Progenitor cell of endocrine pancreas (in vitro differentiated cells): ENCODE data around the gene SLC10A4. TPM values are rescaled to one million over a fixed set of nuclear protein-coding genes. Genes with fewer than 3 reads are reported as not detected.
A peak's percentile ranks its signal among the peaks of the same experiment; 100 is the strongest.

ENCODE experiments used
- DNase-seq: peaks from one replicate; pipeline ENCODE4 v3.0.0; 2021; ENCODE audit warnings: low spot score; ENCODE audit not compliant: unreplicated experiment
- H3K27ac Mint-ChIP-seq: 2 replicates; pipeline ENCODE4 v1.8.0; 2021; ENCODE audit warnings: mild to moderate bottlenecking, moderate library complexity, mixed read lengths
- H3K27me3 Mint-ChIP-seq: 2 replicates; pipeline ENCODE4 v1.8.0; 2021; ENCODE audit warnings: mixed read lengths
- H3K36me3 Mint-ChIP-seq: 2 replicates; pipeline ENCODE4 v1.8.0; 2022; ENCODE audit warnings: mixed read lengths; ENCODE audit not compliant: insufficient read depth
- H3K4me1 Mint-ChIP-seq: 2 replicates; pipeline ENCODE4 v1.8.0; 2021; ENCODE audit warnings: low read depth, mixed read lengths
- H3K4me3 Mint-ChIP-seq: 2 replicates; pipeline ENCODE4 v1.8.0; 2021; ENCODE audit warnings: low read depth, mild to moderate bottlenecking, moderate library complexity, mixed read lengths
- H3K9me3 Mint-ChIP-seq: 2 replicates; pipeline ENCODE4 v1.8.0; 2021; ENCODE audit warnings: low read depth, mixed read lengths
- total RNA-seq: library from RNA; stranded (reverse); gene quantifications from 2 replicates; pipeline ENCODE4 v1.2.1, GENCODE V29; 2021
- TF ChIP-seq, protein P1 (sequence below): fragments of 200-600 bp; sonication (generic); IDR thresholded peaks from one replicate; pipeline ENCODE4 v1.5.0; 2021; ENCODE audit warnings: antibody characterized with exemption, mild to moderate bottlenecking; ENCODE audit not compliant: unreplicated experiment

The SLC10A4 gene
- total RNA-seq, 1 donor from 2014 or later = 2.5 TPM

DNA sequence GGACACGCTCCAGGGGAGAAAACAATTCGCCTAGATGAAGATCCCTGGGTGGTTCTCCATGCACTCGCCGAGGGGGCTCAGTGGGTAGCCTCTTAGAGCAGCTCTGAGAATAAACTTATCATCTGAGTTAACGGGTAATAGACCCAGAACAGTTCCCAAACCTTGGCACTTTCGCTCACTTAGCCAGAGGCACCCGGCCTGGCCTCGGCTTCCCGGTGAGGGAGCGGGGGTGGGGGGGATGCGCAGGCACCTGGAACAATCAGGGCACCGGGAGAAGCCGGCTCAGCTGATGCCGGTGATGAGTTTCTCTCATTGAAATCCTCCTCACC lies 6.5 kb downstream of the SLC10A4 start:
- Mint-ChIP-seq H3K4me1 (peaks cover 7% of the 10 kb centered on the region), H3K4me3 (peak overlapping the region; percentile 49), H3K36me3 (peaks cover 2% of the 10 kb centered on the region), H3K27ac (no peak overlapping the region), H3K27me3 (peaks cover 62% of the 10 kb centered on the region), H3K9me3 (no peaks in the 10 kb centered on the region)
- no peak for DNase-seq
- TF ChIP-seq, protein P1, sequence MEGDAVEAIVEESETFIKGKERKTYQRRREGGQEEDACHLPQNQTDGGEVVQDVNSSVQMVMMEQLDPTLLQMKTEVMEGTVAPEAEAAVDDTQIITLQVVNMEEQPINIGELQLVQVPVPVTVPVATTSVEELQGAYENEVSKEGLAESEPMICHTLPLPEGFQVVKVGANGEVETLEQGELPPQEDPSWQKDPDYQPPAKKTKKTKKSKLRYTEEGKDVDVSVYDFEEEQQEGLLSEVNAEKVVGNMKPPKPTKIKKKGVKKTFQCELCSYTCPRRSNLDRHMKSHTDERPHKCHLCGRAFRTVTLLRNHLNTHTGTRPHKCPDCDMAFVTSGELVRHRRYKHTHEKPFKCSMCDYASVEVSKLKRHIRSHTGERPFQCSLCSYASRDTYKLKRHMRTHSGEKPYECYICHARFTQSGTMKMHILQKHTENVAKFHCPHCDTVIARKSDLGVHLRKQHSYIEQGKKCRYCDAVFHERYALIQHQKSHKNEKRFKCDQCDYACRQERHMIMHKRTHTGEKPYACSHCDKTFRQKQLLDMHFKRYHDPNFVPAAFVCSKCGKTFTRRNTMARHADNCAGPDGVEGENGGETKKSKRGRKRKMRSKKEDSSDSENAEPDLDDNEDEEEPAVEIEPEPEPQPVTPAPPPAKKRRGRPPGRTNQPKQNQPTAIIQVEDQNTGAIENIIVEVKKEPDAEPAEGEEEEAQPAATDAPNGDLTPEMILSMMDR = no peak

DNA sequence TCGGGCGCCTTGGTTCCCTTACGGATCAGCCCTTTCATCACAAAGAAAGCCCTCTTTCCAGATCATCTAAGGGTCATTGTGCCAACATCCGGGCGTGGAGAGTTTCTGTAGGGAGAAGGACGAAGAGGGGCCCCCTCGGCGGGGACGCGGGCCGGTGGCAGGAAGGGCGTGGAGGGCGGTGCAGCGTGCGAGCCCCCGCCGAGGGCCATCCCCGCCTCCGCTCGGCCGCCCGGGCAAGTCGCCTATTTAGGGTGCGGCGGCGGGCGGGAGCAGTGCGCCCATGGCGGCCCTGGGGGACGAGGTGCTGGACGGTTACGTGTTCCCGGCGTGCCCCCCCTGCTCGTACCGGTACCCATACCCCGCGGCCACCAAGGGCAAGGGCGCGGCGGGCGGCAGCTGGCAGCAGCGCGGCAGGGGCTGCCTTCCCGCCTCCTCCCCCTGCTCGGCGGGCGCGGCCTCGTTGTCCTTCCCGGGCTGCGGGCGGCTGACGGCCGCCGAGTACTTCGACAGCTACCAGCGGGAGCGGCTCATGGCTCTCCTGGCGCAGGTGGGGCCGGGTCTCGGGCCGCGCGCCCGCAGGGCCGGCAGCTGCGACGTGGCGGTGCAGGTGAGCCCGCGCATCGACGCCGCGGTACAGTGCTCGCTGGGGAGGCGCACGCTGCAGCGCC lies 7.0 kb downstream of the SLC10A4 start, which contains the start of gene ZAR1:
TSS of gene ZAR1 (plus strand) at position 241 of the 668 bp plus-strand sequence. CDS start at position 281, 40 bp downstream.
- H3K27ac Mint-ChIP-seq = no peak within 1 kb of the TSS
- peaks cover 2% of the 10 kb centered on the region for H3K36me3 Mint-ChIP-seq
- DNase-seq = peak; percentile 11
- peaks cover 57% of the 10 kb centered on the region for H3K27me3 Mint-ChIP-seq
- H3K9me3 Mint-ChIP-seq = no peaks in the 10 kb centered on the region
- peaks cover 7% of the 10 kb centered on the region for H3K4me1 Mint-ChIP-seq
- H3K4me3 Mint-ChIP-seq = peak within 1 kb of the TSS; percentile 49
- TF ChIP-seq, protein P1 = no peak

DNA sequence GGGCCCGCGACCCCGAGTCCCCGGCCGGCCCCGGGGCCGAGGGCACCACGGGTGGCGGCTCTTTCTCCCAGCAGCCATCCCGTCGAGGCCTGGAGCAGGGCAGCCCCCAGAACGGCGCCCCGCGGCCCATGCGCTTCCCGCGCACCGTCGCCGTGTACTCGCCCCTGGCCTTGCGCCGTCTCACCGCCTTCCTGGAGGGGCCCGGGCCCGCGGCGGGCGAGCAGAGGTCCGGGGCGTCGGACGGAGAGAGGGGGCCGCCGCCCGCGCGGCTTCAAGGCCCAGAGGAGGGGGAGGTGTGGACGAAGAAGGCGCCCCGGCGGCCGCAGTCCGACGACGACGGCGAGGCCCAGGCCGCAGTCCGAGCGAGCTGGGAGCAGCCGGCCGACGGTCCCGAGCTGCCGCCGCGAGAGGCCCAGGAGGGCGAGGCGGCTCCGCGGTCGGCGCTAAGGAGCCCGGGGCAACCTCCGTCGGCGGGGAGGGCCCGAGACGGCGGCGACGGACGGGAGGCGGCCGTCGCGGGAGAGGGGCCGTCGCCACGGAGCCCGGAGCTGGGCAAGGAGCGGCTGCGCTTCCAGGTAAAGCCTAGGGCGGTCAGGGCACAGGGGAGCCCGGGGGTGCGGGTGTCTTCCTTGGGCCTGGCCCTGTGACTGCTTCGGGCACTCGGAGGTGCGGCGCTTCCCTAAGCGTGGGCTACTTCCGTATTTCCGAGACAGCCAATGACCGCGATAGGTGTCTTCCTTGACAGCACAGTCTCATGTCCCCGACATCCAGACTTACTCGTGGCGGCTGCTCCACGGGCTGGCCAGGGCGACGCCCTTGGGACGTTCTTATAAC lies 7.8 kb downstream of the SLC10A4 start:
- peaks cover 51% of the 10 kb centered on the region for H3K27me3 Mint-ChIP-seq
- DNase-seq = no peak

DNA sequence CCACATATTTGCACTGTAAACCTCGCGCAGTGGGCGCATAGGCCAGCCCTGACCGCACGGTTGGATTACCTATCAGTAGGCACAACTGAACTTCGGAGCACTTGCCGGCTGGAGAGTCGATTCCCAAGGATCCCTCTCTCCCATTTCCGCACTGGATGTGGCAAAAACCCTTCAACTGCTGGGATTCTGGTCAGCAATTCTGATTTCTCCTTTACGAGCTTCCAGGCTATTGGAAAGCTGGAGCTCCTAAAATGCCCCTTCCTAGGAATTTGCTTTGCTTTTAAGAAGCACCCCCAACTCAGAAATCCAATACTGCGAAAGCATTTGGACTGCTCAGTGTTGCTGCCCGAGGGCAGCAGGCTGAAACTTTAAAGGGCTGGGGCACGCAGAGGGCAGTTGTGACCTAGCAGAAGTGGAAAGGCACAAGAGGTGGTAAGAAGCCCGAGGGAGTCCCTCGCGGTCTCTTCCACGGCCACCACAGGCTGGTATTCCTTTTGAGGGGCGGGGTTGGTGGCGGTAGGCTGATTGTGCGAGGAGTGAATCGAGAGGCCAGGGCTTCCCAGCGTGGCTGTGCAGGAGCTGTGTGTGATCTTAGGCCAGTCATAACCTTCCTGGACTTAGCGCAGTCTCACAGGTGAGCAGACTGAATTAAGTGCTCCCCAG lies 8.5 kb downstream of the SLC10A4 start:
- DNase-seq = no peak
- H3K27ac Mint-ChIP-seq = no peak overlapping the region
- H3K4me1 Mint-ChIP-seq = peaks cover 9% of the 10 kb centered on the region
- peaks cover 49% of the 10 kb centered on the region for H3K27me3 Mint-ChIP-seq
- no peak overlapping the region for H3K4me3 Mint-ChIP-seq
- no peaks in the 10 kb centered on the region for H3K9me3 Mint-ChIP-seq
- TF ChIP-seq, protein P1 = no peak
- peaks cover 4% of the 10 kb centered on the region for H3K36me3 Mint-ChIP-seq

More for the DNA sequence above, 7.8 kb downstream of the SLC10A4 start:
- H3K4me3 Mint-ChIP-seq = no peak overlapping the region
- no peaks in the 10 kb centered on the region for H3K9me3 Mint-ChIP-seq
- H3K4me1 Mint-ChIP-seq = peaks cover 7% of the 10 kb centered on the region
- H3K36me3 Mint-ChIP-seq = peaks cover 2% of the 10 kb centered on the region
- TF ChIP-seq, protein P1 = no peak
- H3K27ac Mint-ChIP-seq = no peak overlapping the region

DNA sequence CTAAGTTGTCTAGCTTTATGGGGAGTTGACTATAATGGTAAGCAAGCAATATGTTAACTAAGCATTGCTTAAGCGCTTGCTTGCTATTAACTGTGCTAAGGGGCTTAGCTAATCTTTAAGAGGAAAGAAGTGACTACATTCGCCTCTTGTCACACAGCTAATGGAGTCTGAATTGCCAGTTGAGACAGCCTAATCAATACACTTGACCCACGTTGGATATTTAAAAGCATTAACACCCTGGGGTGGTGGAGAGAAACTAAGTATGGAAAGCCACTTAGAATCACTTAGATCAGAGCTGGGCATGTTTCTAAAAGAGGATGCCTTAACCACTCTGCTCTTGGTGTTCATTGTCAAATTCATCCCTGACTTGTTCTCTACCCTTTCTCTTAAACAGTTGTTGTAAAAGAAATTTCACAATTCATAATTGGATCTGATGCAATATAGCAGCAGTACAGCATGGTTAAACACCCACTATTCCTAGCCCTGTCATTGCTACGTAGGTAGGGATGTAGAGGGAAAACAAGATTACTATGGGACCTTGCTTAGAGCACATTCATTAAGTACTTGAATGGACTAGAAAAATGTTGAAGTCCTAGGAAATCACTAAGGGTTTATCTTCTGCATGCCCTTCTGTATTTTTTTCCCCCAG lies 10.4 kb downstream of the SLC10A4 start:
- Mint-ChIP-seq H3K27me3 (peaks cover 34% of the 10 kb centered on the region), H3K4me3 (no peak overlapping the region), H3K36me3 (peaks cover 2% of the 10 kb centered on the region), H3K27ac (no peak overlapping the region), H3K9me3 (no peaks in the 10 kb centered on the region), H3K4me1 (peaks cover 10% of the 10 kb centered on the region)
- TF ChIP-seq, protein P1 = no peak
- no peak for DNase-seq
